Caco-2 (cell line): ENCODE data around the gene RAPGEF3. TPM values are rescaled to one million over a fixed set of nuclear protein-coding genes. Genes with fewer than 3 reads are reported as not detected.

Experiments used
- BruUV-seq: library from RNA; stranded (reverse); fragments of 400-500 nt; replicated peaks from 2 replicates; lab custom pipeline; 2021; lab: Mats Ljungman, UMichigan
- CTCF ChIA-PET: fragments of 300-600 bp; sonication (Branson Sonifier 250); formaldehyde crosslinking; loops from one replicate; lab custom pipeline; 2022; ENCODE audit warnings: antibody characterized with exemption; lab: Charles Lee
- POLR2A ChIA-PET: fragments of 300-600 bp; sonication (Branson Sonifier 250); formaldehyde crosslinking; loops from one replicate; lab custom pipeline; 2022; ENCODE audit warnings: antibody characterized with exemption; lab: Charles Lee
- DNase-seq, 2 experiments: peaks; one replicate each; pipeline versions ENCODE4 v3.0.0 to v3.0.0-alpha.2; 2020 to 2022
- H3K27me3 ChIP-seq: replicated peaks from 2 replicates; pipeline ENCODE4 v1.6.0; 2011; ENCODE audit warnings: low read length; ENCODE audit not compliant: control insufficient read depth, insufficient read depth
- H3K36me3 ChIP-seq: 2 replicates; pipeline ENCODE4 v1.5.1; 2011; ENCODE audit warnings: low read length; ENCODE audit not compliant: control insufficient read depth, insufficient read depth
- H3K4me1 ChIP-seq: fragments of 250-450 bp; sonication (Bioruptor Pico); 2 replicates; pipeline ENCODE4 v1.5.1; 2020; ENCODE audit warnings: mild to moderate bottlenecking
- H3K4me3 ChIP-seq: 2 replicates; pipeline ENCODE4 v1.5.1; 2011; ENCODE audit warnings: low read depth, mild to moderate bottlenecking, control low read depth, low read length
- H3K9me3 ChIP-seq: fragments of 250-450 bp; sonication (Bioruptor Pico); 2 replicates; pipeline ENCODE4 v1.5.1; 2020; ENCODE audit warnings: mild to moderate bottlenecking, moderate library complexity
- H3K27ac Mint-ChIP-seq: one replicate; pipeline ENCODE4 v1.8.0; 2022; ENCODE audit warnings: mixed read lengths; ENCODE audit not compliant: unreplicated experiment
- H3K27me3 Mint-ChIP-seq: one replicate; pipeline ENCODE4 v1.8.0; 2022; ENCODE audit warnings: mixed read lengths; ENCODE audit not compliant: insufficient read depth, unreplicated experiment
- H3K36me3 Mint-ChIP-seq: one replicate; pipeline ENCODE4 v1.8.0; 2022; ENCODE audit warnings: mild to moderate bottlenecking, mixed read lengths; ENCODE audit not compliant: insufficient read depth, unreplicated experiment
- H3K4me1 Mint-ChIP-seq: one replicate; pipeline ENCODE4 v1.8.0; 2022; ENCODE audit warnings: low read depth, mixed read lengths; ENCODE audit not compliant: unreplicated experiment
- H3K4me3 Mint-ChIP-seq: one replicate; pipeline ENCODE4 v1.8.0; 2022; ENCODE audit warnings: mild to moderate bottlenecking, moderate library complexity, mixed read lengths; ENCODE audit not compliant: unreplicated experiment
- H3K9me3 Mint-ChIP-seq: one replicate; pipeline ENCODE4 v1.8.0; 2022; ENCODE audit warnings: mixed read lengths; ENCODE audit not compliant: unreplicated experiment
- intact Hi-C: fragments of 100-400 bp; cut with micrococcal nuclease; formaldehyde crosslinking; loops from one replicate; pipeline ENCODE4 v1.10.0; 2022; ENCODE audit not compliant: unreplicated experiment
- total RNA-seq: library from RNA; stranded (reverse); gene quantifications from 2 replicates; pipeline ENCODE4 v1.2.3, GENCODE V29; 2022
- TF ChIP-seq, protein P1 (sequence below), 2 experiments: fragments of 200-600 bp in 1 of 2; IDR thresholded peaks; 1 replicate in 1 of 2; 2 replicates in 1 of 2; pipeline versions ENCODE4 v1.5.1 to v1.8.0; 2011 to 2022; ENCODE audit warnings: antibody characterized with exemption in 1 of 2, control low read depth in 1 of 2, inconsistent platforms in 1 of 2, low read depth in 1 of 2, low read length in 1 of 2, mild to moderate bottlenecking in 1 of 2, moderate library complexity in 1 of 2; ENCODE audit not compliant: insufficient read depth in 1 of 2, severe bottlenecking in 1 of 2, unreplicated experiment in 1 of 2

RAPGEF3 gene
- total RNA-seq, 1 experiment from 2014 or later: 1.2 TPM

DNA sequence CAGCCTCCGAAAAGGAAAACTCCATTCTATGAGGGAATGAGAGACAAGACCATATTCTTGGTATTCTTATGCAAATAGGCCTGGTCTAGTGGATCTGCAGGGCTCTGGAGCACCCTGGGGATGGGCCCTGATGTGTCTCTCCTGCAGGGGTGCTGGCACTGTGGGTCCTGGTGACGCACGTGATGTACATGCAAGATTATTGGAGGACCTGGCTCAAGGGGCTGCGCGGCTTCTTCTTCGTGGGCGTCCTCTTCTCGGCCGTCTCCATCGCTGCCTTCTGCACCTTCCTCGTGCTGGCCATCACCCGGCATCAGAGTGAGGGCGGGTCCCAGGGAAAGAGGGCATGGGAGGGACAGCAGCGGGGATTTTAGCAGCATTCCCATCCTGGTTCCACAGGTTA, 20.2 kb upstream of the RAPGEF3 start:
- Mint-ChIP-seq H3K4me1 (peaks cover 19% of the 10 kb centered on the region), H3K9me3 (no peaks in the 10 kb centered on the region), H3K36me3 (peaks cover 47% of the 10 kb centered on the region), H3K4me3 (no peak overlapping the region), H3K27me3 (no peaks in the 10 kb centered on the region), H3K27ac (peak overlapping the region; percentile 34)
- no TSS peak for BruUV-seq
- CTCF ChIA-PET: interaction anchor here (0.6 to 12.0 kb wide), 8 partner anchors 9 to 60 kb away, joined by 3 to 171 read pairs (median 4); no protein-coding TSS in a partner anchor
- H3K4me3 ChIP-seq: no peak overlapping the region
- TF ChIP-seq, protein P1, sequence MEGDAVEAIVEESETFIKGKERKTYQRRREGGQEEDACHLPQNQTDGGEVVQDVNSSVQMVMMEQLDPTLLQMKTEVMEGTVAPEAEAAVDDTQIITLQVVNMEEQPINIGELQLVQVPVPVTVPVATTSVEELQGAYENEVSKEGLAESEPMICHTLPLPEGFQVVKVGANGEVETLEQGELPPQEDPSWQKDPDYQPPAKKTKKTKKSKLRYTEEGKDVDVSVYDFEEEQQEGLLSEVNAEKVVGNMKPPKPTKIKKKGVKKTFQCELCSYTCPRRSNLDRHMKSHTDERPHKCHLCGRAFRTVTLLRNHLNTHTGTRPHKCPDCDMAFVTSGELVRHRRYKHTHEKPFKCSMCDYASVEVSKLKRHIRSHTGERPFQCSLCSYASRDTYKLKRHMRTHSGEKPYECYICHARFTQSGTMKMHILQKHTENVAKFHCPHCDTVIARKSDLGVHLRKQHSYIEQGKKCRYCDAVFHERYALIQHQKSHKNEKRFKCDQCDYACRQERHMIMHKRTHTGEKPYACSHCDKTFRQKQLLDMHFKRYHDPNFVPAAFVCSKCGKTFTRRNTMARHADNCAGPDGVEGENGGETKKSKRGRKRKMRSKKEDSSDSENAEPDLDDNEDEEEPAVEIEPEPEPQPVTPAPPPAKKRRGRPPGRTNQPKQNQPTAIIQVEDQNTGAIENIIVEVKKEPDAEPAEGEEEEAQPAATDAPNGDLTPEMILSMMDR (IDR thresholded peaks at IDR 0.05; ENCODE audit: insufficient read depth in 1 of 2, low read depth in 1 of 2, low read length in 1 of 2, severe bottlenecking in 1 of 2, unreplicated experiment in 1 of 2): no peak
- no peaks in the 10 kb centered on the region for H3K27me3 ChIP-seq
- peaks cover 9% of the 10 kb centered on the region; the same call in 1 of the 2 replicates for H3K4me1 ChIP-seq
- POLR2A ChIA-PET: no interaction called here
- intact Hi-C loops: loop anchor here (1.0 kb wide), 4 partner anchors 35 to 127 kb away; no protein-coding TSS in a partner anchor
- H3K36me3 ChIP-seq: no peaks in the 10 kb centered on the region; the same call in 1 of the 2 replicates
- H3K9me3 ChIP-seq: no peaks in the 10 kb centered on the region
- DNase-seq: no peak

DNA sequence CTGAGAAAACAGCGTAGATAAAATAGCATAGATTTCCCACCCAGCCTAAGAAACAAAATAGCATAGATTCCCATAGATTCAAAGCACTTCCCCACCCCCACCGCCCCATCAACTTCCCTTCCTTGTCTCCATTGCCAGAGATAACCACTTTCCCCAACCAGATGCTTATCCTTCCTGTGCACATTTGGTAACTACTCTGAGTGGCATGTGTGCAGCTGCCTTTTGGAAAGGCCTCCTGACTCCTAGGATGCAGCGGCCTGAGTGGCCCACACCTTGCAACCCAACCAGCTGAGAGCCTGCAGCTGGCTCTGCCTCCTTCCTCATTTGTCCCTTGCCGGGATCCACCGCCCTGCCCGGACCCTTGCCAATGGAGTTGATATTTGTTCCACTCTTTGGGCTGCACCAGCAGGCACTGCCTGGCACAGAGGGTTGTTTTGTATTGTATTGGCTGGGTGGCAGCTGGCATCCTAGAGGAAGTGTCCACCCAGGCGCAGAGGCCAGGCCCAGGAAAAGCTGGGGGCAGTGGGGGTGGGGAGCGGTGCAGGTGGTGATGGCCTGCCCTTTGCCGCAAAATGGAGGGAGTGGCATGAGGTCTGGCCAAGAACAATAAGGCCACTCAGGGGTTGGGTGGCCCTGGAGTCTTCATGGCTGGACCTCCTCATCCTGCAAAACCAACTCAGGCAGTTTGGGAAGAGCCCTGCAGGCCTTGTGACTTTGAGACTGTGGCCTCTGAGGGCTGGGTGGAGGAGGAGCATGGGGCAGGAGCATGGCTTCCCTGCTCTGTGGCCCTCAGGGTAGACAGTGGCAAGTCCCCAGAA, 19.3 kb upstream of the RAPGEF3 start:
- Histone ChIP-seq H3K27me3 (no peaks in the 10 kb centered on the region), H3K36me3 (no peaks in the 10 kb centered on the region; the same call in 1 of the 2 replicates), H3K9me3 (no peaks in the 10 kb centered on the region), H3K4me1 (peaks cover 9% of the 10 kb centered on the region; the same call in 1 of the 2 replicates), H3K4me3 (no peak overlapping the region)
- intact Hi-C loops: no loop called here
- ChIA-PET POLR2A (interaction anchor here (0.6 kb wide), 1 partner anchor 696 kb away, joined by 3 read pairs; no protein-coding TSS in a partner anchor), CTCF (interaction anchor here (0.6 to 12.0 kb wide), 13 partner anchors 9 to 63 kb away, joined by 3 to 171 read pairs (median 4); no protein-coding TSS in a partner anchor)
- peaks cover 50% of the 10 kb centered on the region for H3K36me3 Mint-ChIP-seq
- no peak overlapping the region for H3K4me3 Mint-ChIP-seq
- no peak for DNase-seq
- no peaks in the 10 kb centered on the region for H3K27me3 Mint-ChIP-seq
- TF ChIP-seq, protein P1 (IDR thresholded peaks at IDR 0.05; ENCODE audit: insufficient read depth in 1 of 2, low read depth in 1 of 2, low read length in 1 of 2, severe bottlenecking in 1 of 2, unreplicated experiment in 1 of 2): no peak
- no TSS peak for BruUV-seq
- no peak overlapping the region for H3K27ac Mint-ChIP-seq
- H3K4me1 Mint-ChIP-seq: peaks cover 19% of the 10 kb centered on the region
- H3K9me3 Mint-ChIP-seq: no peaks in the 10 kb centered on the region

DNA sequence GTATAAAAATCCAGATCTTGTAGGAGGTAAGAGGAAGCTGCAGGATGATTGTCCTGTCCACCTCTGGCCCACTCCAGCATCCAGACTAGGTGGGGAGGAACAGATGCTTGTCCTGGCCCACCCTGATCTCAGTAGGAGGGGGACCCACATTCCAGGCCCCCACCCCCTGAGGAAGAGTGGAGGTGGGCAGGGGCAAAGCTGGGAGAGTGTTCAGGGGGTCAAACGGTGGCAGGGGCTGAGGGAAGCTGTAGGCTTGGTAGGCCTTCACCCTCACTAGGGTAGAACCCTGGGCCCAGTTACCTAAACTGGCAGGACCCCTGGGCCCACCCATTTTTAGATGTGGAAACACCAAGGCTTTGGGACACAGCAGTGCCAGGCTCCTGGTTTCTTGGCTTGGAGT, 18.5 kb upstream of the RAPGEF3 start:
- peaks cover 25% of the 10 kb centered on the region for H3K4me1 Mint-ChIP-seq
- H3K9me3 Mint-ChIP-seq: no peaks in the 10 kb centered on the region
- Histone ChIP-seq H3K27me3 (no peaks in the 10 kb centered on the region), H3K4me1 (peaks cover 13% of the 10 kb centered on the region), H3K36me3 (no peaks in the 10 kb centered on the region; the same call in 1 of the 2 replicates), H3K4me3 (no peak overlapping the region), H3K9me3 (no peaks in the 10 kb centered on the region)
- H3K27ac Mint-ChIP-seq: peak overlapping the region; percentile 71
- no TSS peak for BruUV-seq
- intact Hi-C loops: no loop called here
- peaks cover 49% of the 10 kb centered on the region for H3K36me3 Mint-ChIP-seq
- TF ChIP-seq, protein P1 (IDR thresholded peaks at IDR 0.05; ENCODE audit: insufficient read depth in 1 of 2, low read depth in 1 of 2, low read length in 1 of 2, severe bottlenecking in 1 of 2, unreplicated experiment in 1 of 2): no peak
- ChIA-PET POLR2A (interaction anchor here (0.6 kb wide), 1 partner anchor 696 kb away, joined by 3 read pairs; no protein-coding TSS in a partner anchor), CTCF (interaction anchor here (0.7 to 12.0 kb wide), 9 partner anchors 9 to 62 kb away, joined by 3 to 171 read pairs (median 4); no protein-coding TSS in a partner anchor)
- H3K4me3 Mint-ChIP-seq: no peak overlapping the region
- no peak for DNase-seq
- H3K27me3 Mint-ChIP-seq: no peaks in the 10 kb centered on the region
